Endometrial microvascular endothelial cells (primary cell): ENCODE measurements around the gene PARP12. TPM values are rescaled to one million over a fixed set of nuclear protein-coding genes. Genes with fewer than 3 reads are reported as not detected.
"Not testable (repeated sequence)": the region's sequence is repeated elsewhere in the genome, so short reads cannot be mapped to it uniquely, and the experiment has no call there.

ENCODE experiments used
- in situ Hi-C: cut with HindIII; loops from 2 replicates; pipeline ENCODE4 v1.10.0; 2017; ENCODE audit warnings: low sequenced_read_pairs, low pct_unique_long_range_greater_than_20kb; ENCODE audit errors: inconsistent ontology term
- total RNA-seq: library from RNA; depleted of rRNA; stranded (reverse); fragments of >200 nt; gene quantifications from one replicate; pipeline ENCODE4 v1.2.3, GENCODE V29; 2015; ENCODE audit errors: inconsistent ontology term

Gene PARP12
- total RNA-seq = 91.6 TPM

GRCh38 chr7:140062528-140063299 is at the start of gene PARP12:
Gene PARP12, minus strand, starts transcription at chr7:140062951. Its CDS starts 104 bp downstream, at chr7:140062847.
- in situ Hi-C loops = no loop called here

- in situ Hi-C loops = not testable (repeated sequence)
Measured at GRCh38 chr7:140108777-140109176, 46.0 kb upstream of the PARP12 start.

- in situ Hi-C loops = no loop called here
Measured at GRCh38 chr7:140096459-140096858, 33.7 kb upstream of the PARP12 start.

- in situ Hi-C loops = no loop called here
Measured at GRCh38 chr7:140093375-140093774, 30.6 kb upstream of the PARP12 start.

GRCh38 chr7:140085447-140085846 is 22.7 kb upstream of the PARP12 start:
- in situ Hi-C loops = no loop called here

GRCh38 chr7:140084972-140085371 is 22.2 kb upstream of the PARP12 start:
- in situ Hi-C loops = no loop called here

- in situ Hi-C loops = no loop called here
Measured at GRCh38 chr7:140084142-140084655, 21.4 kb upstream of the PARP12 start.

GRCh38 chr7:140082770-140083169 is 20.0 kb upstream of the PARP12 start:
- in situ Hi-C loops = no loop called here

GRCh38 chr7:140081774-140082425 is 19.1 kb upstream of the PARP12 start:
- in situ Hi-C loops = no loop called here

GRCh38 chr7:140080919-140081318 is 18.2 kb upstream of the PARP12 start:
- in situ Hi-C loops = no loop called here

- in situ Hi-C loops = no loop called here
Measured at GRCh38 chr7:140079121-140079536, 16.4 kb upstream of the PARP12 start.

GRCh38 chr7:140078392-140078791 is 15.6 kb upstream of the PARP12 start:
- in situ Hi-C loops = no loop called here

GRCh38 chr7:140074780-140075179 is 12.0 kb upstream of the PARP12 start:
- in situ Hi-C loops = no loop called here

- in situ Hi-C loops = no loop called here
Measured at GRCh38 chr7:140070546-140070945, 7.8 kb upstream of the PARP12 start.

- in situ Hi-C loops = no loop called here
Measured at GRCh38 chr7:140069298-140069949, 6.7 kb upstream of the PARP12 start.

- in situ Hi-C loops = no loop called here
Measured at GRCh38 chr7:140068033-140068432, 5.3 kb upstream of the PARP12 start.

- in situ Hi-C loops = no loop called here
Measured at GRCh38 chr7:140067052-140067451, 4.3 kb upstream of the PARP12 start.

GRCh38 chr7:140062118-140062527 is 628 bp downstream of the PARP12 start:
- in situ Hi-C loops = no loop called here

- in situ Hi-C loops = no loop called here
Measured at GRCh38 chr7:140061607-140061930, 1.2 kb downstream of the PARP12 start.
